Measurements from ENCODE around the gene HESX1. TPM values are rescaled to one million over a fixed set of nuclear protein-coding genes. Genes with fewer than 3 reads are reported as not detected.

The HESX1 gene
- total and polyA plus RNA-seq, 2 of the 8 experiments (the other 6 are each of a cell fraction or from before 2014, with no cell fraction given): 7.1 to 12.0 TPM

- TF ChIP-seq SP4 (IDR thresholded peaks at IDR 0.05; ENCODE audit: low read length) (no peak), EP300 (IDR thresholded peaks at IDR 0.05; ENCODE audit: borderline replicate concordance in 1 of 2, low read depth in 2 of 2, low read length in 2 of 2) (no peak)
Measured at GRCh38 chr3:57168151-57168550, 31.6 kb downstream of the HESX1 start (continued).

All from H1 (cell line).